SK-N-SH treated with all-trans-retinoic acid at 6 μM for 48 hours (cell line): Measurements from ENCODE around the gene MTCL1.

Experiments
- ATAC-seq: fragments of 200-7000 bp; cut with Tn5 transposase; 3 replicates; pipeline ENCODE4 v1.9.1; 2020; ENCODE audit warnings: mild to moderate bottlenecking, moderate library complexity
- ARNTL ChIP-seq: fragments of 450-650 bp; formaldehyde crosslinking; IDR thresholded peaks from 2 replicates; pipeline ENCODE4 v1.5.0; 2020; ENCODE audit warnings: low read depth, mild to moderate bottlenecking, moderate library complexity, borderline replicate concordance
- BACH2 ChIP-seq: fragments of 250-450 bp; sonication (Bioruptor Pico); IDR thresholded peaks from 2 replicates; pipeline ENCODE4 v1.9.0; 2021; ENCODE audit warnings: mild to moderate bottlenecking, borderline replicate concordance
- CSDC2 ChIP-seq: fragments of 250-450 bp; sonication (Bioruptor Pico); IDR thresholded peaks from 2 replicates; pipeline ENCODE4 v1.5.0; 2020; ENCODE audit warnings: mild to moderate bottlenecking, moderate library complexity
- ESRRG ChIP-seq: fragments of 250-450 bp; sonication (Bioruptor Pico); IDR thresholded peaks from 2 replicates; pipeline ENCODE4 v1.6.1; 2021; ENCODE audit warnings: mild to moderate bottlenecking
- GLIS3 ChIP-seq: fragments of 250-450 bp; sonication (Bioruptor Pico); IDR thresholded peaks from 2 replicates; pipeline ENCODE4 v1.5.0; 2020; ENCODE audit warnings: mild to moderate bottlenecking, moderate library complexity
- ISL1 ChIP-seq: fragments of 250-450 bp; sonication (Bioruptor Pico); IDR thresholded peaks from 2 replicates; pipeline ENCODE4 v2.1.2; 2022; ENCODE audit warnings: mild to moderate bottlenecking, moderate library complexity
- OSR1 ChIP-seq: fragments of 250-450 bp; sonication (Bioruptor Pico); IDR thresholded peaks from 2 replicates; pipeline ENCODE4 v1.8.0; 2022; ENCODE audit warnings: moderate library complexity, mild to moderate bottlenecking, inconsistent platforms
- RARB ChIP-seq: fragments of 250-450 bp; sonication (Bioruptor Pico); IDR thresholded peaks from 2 replicates; pipeline ENCODE4 v1.8.0; 2021; ENCODE audit warnings: mild to moderate bottlenecking, moderate library complexity
- SNAI2 ChIP-seq: fragments of 250-450 bp; sonication (Bioruptor Pico); IDR thresholded peaks from 2 replicates; pipeline ENCODE4 v1.5.0; 2020; ENCODE audit warnings: mild to moderate bottlenecking, moderate library complexity
- TCF4 ChIP-seq: fragments of 250-450 bp; sonication (Bioruptor Pico); IDR thresholded peaks from 2 replicates; pipeline ENCODE4 v1.8.0; 2021; ENCODE audit warnings: mild to moderate bottlenecking, moderate library complexity, borderline replicate concordance
- TOX ChIP-seq: fragments of 250-450 bp; sonication (Bioruptor Pico); IDR thresholded peaks from 2 replicates; pipeline ENCODE4 v1.8.0; 2021; ENCODE audit warnings: mild to moderate bottlenecking, moderate library complexity, borderline replicate concordance
- ZC3H10 ChIP-seq: fragments of 250-450 bp; sonication (Bioruptor Pico); IDR thresholded peaks from 2 replicates; pipeline ENCODE4 v1.5.1; 2021; ENCODE audit warnings: mild to moderate bottlenecking, moderate library complexity
- ZFP3 ChIP-seq: fragments of 250-450 bp; sonication (Bioruptor Pico); IDR thresholded peaks from 2 replicates; pipeline ENCODE4 v1.5.0; 2020; ENCODE audit warnings: mild to moderate bottlenecking, moderate library complexity
- ZFP30 ChIP-seq: fragments of 450-650 bp; formaldehyde crosslinking; IDR thresholded peaks from 2 replicates; pipeline ENCODE4 v1.5.0; 2022; ENCODE audit warnings: mild to moderate bottlenecking, moderate library complexity
- ZNF70 ChIP-seq: fragments of 450-650 bp; formaldehyde crosslinking; IDR thresholded peaks from 2 replicates; pipeline ENCODE4 v1.5.0; 2020; ENCODE audit warnings: mild to moderate bottlenecking, moderate library complexity
- ZNF8 ChIP-seq: fragments of 450-650 bp; formaldehyde crosslinking; IDR thresholded peaks from 2 replicates; pipeline ENCODE4 v1.5.0; 2020; ENCODE audit warnings: mild to moderate bottlenecking, moderate library complexity
- TF ChIP-seq, protein P1 (sequence below): fragments of 250-450 bp; sonication (Bioruptor Pico); IDR thresholded peaks from 2 replicates; pipeline ENCODE4 v1.5.1; 2021; ENCODE audit warnings: mild to moderate bottlenecking, moderate library complexity
- TF ChIP-seq, protein P2 (sequence below): fragments of 250-450 bp; sonication (Bioruptor Pico); IDR thresholded peaks from 2 replicates; pipeline ENCODE4 v1.5.0; 2020; ENCODE audit warnings: mild to moderate bottlenecking, moderate library complexity
- TF ChIP-seq, protein P3 (sequence below): fragments of 250-450 bp; sonication (Bioruptor Pico); IDR thresholded peaks from 2 replicates; pipeline ENCODE4 v1.5.1; 2020; ENCODE audit warnings: low read depth, mild to moderate bottlenecking, moderate library complexity
- TF ChIP-seq, protein P4 (sequence below): fragments of 250-450 bp; sonication (Bioruptor Pico); IDR thresholded peaks from 2 replicates; pipeline ENCODE4 v1.8.0; 2020; ENCODE audit warnings: mild to moderate bottlenecking, moderate library complexity, borderline replicate concordance
- TF ChIP-seq, protein P5 (sequence below): fragments of 250-450 bp; sonication (Bioruptor Pico); IDR thresholded peaks from 2 replicates; pipeline ENCODE4 v1.8.0; 2021; ENCODE audit warnings: low read depth, mild to moderate bottlenecking, moderate library complexity, borderline replicate concordance

MTCL1 gene

DNA sequence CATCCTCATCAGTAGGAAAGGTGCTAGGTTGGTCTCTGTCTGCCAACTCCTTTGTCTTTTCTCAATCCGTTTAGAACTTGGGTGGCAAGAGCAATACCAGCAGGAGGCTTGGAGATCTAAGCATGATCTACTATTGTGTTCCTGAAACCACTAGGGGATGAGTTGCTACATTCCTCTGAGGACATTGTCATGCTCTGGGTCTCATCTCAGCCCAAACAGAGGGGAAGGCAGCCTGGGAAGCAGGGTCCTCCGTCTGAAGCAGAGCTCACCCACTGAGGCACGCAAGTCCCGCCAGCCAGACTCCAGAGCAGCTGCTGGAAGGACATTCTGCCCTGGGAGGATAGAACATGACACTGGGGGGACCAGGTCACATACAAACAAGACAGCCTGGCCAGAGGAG, 162.9 kb downstream of the MTCL1 start:
- TF ChIP-seq, protein P1, sequence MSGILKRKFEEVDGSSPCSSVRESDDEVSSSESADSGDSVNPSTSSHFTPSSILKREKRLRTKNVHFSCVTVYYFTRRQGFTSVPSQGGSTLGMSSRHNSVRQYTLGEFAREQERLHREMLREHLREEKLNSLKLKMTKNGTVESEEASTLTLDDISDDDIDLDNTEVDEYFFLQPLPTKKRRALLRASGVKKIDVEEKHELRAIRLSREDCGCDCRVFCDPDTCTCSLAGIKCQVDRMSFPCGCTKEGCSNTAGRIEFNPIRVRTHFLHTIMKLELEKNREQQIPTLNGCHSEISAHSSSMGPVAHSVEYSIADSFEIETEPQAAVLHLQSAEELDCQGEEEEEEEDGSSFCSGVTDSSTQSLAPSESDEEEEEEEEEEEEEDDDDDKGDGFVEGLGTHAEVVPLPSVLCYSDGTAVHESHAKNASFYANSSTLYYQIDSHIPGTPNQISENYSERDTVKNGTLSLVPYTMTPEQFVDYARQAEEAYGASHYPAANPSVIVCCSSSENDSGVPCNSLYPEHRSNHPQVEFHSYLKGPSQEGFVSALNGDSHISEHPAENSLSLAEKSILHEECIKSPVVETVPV (CRISPR knock-in tag) = no peak
- TF ChIP-seq OSR1 (CRISPR knock-in tag) = no peak
- TF ChIP-seq GLIS3 = no peak
- no peak for TF ChIP-seq ARNTL
- no peak for TF ChIP-seq ZC3H10 (CRISPR knock-in tag)
- TF ChIP-seq ZFP30 (CRISPR knock-in tag) = no peak
- no peak for TF ChIP-seq RARB (CRISPR knock-in tag)
- no peak for TF ChIP-seq ZNF70
- no peak for TF ChIP-seq BACH2
- TF ChIP-seq ISL1 (CRISPR knock-in tag) = no peak
- TF ChIP-seq TOX (CRISPR knock-in tag) = no peak
- TF ChIP-seq, protein P2, sequence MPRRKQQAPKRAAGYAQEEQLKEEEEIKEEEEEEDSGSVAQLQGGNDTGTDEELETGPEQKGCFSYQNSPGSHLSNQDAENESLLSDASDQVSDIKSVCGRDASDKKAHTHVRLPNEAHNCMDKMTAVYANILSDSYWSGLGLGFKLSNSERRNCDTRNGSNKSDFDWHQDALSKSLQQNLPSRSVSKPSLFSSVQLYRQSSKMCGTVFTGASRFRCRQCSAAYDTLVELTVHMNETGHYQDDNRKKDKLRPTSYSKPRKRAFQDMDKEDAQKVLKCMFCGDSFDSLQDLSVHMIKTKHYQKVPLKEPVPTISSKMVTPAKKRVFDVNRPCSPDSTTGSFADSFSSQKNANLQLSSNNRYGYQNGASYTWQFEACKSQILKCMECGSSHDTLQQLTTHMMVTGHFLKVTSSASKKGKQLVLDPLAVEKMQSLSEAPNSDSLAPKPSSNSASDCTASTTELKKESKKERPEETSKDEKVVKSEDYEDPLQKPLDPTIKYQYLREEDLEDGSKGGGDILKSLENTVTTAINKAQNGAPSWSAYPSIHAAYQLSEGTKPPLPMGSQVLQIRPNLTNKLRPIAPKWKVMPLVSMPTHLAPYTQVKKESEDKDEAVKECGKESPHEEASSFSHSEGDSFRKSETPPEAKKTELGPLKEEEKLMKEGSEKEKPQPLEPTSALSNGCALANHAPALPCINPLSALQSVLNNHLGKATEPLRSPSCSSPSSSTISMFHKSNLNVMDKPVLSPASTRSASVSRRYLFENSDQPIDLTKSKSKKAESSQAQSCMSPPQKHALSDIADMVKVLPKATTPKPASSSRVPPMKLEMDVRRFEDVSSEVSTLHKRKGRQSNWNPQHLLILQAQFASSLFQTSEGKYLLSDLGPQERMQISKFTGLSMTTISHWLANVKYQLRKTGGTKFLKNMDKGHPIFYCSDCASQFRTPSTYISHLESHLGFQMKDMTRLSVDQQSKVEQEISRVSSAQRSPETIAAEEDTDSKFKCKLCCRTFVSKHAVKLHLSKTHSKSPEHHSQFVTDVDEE (CRISPR knock-in tag) = no peak
- TF ChIP-seq ZFP3 = no peak
- TF ChIP-seq, protein P3, sequence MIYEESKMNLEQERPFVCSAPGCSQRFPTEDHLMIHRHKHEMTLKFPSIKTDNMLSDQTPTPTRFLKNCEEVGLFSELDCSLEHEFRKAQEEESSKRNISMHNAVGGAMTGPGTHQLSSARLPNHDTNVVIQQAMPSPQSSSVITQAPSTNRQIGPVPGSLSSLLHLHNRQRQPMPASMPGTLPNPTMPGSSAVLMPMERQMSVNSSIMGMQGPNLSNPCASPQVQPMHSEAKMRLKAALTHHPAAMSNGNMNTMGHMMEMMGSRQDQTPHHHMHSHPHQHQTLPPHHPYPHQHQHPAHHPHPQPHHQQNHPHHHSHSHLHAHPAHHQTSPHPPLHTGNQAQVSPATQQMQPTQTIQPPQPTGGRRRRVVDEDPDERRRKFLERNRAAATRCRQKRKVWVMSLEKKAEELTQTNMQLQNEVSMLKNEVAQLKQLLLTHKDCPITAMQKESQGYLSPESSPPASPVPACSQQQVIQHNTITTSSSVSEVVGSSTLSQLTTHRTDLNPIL = no peak
- TF ChIP-seq, protein P4, sequence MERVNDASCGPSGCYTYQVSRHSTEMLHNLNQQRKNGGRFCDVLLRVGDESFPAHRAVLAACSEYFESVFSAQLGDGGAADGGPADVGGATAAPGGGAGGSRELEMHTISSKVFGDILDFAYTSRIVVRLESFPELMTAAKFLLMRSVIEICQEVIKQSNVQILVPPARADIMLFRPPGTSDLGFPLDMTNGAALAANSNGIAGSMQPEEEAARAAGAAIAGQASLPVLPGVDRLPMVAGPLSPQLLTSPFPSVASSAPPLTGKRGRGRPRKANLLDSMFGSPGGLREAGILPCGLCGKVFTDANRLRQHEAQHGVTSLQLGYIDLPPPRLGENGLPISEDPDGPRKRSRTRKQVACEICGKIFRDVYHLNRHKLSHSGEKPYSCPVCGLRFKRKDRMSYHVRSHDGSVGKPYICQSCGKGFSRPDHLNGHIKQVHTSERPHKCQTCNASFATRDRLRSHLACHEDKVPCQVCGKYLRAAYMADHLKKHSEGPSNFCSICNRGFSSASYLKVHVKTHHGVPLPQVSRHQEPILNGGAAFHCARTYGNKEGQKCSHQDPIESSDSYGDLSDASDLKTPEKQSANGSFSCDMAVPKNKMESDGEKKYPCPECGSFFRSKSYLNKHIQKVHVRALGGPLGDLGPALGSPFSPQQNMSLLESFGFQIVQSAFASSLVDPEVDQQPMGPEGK (CRISPR knock-in tag) = no peak
- TF ChIP-seq TCF4 (CRISPR knock-in tag) = no peak
- TF ChIP-seq, protein P5, sequence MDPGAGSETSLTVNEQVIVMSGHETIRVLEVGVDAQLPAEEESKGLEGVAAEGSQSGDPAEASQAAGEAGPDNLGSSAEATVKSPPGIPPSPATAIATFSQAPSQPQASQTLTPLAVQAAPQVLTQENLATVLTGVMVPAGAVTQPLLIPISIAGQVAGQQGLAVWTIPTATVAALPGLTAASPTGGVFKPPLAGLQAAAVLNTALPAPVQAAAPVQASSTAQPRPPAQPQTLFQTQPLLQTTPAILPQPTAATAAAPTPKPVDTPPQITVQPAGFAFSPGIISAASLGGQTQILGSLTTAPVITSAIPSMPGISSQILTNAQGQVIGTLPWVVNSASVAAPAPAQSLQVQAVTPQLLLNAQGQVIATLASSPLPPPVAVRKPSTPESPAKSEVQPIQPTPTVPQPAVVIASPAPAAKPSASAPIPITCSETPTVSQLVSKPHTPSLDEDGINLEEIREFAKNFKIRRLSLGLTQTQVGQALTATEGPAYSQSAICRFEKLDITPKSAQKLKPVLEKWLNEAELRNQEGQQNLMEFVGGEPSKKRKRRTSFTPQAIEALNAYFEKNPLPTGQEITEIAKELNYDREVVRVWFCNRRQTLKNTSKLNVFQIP (CRISPR knock-in tag) = no peak
- TF ChIP-seq SNAI2 (CRISPR knock-in tag) = no peak
- TF ChIP-seq, all 23 proteins: peak for 0
- no peak for ATAC-seq

DNA sequence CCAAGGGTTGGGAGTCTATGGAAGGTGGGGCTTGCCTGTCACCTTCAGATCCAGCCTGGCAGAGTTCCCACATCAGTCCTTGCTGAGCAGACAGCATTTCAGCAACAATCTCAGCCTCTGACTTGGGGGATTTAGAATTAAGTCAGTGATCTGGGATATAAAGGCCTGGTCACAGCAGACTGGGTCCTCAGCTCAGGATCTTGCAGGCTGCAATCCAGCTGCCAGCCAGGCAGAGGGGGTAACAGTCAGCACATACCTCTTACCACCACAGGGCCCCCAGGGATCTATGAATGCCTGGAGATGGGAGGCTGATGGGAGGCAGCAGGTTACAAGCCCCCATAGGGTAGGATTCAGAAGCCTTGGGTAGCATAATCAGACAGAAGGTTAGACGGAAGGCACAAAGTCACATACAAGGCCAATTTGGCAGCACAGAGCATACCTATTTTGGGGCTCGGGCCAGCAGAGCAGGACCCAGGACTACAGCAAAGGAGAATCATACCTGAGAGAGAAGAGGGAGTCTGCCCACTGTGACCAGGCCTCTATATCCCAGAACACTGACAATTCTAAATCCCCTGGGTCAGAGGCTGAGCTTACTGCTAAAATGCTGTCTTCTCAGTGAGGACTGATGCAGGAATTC, 163.5 kb downstream of the MTCL1 start:
- no peak for ATAC-seq
- TF ChIP-seq ZNF8 (CRISPR knock-in tag) (no peak), ZC3H10 (CRISPR knock-in tag) (no peak), ARNTL (no peak), SNAI2 (CRISPR knock-in tag) (no peak), ESRRG (CRISPR knock-in tag) (no peak), OSR1 (CRISPR knock-in tag) (no peak), ZFP30 (CRISPR knock-in tag) (no peak), ZNF70 (no peak), BACH2 (no peak), CSDC2 (CRISPR knock-in tag) (no peak)
- TF ChIP-seq, protein P2 (CRISPR knock-in tag) = no peak
- TF ChIP-seq, protein P3 = no peak
- TF ChIP-seq, protein P4 (CRISPR knock-in tag) = no peak
- TF ChIP-seq, protein P5 (CRISPR knock-in tag) = no peak
